Stimulated activated CD4-positive, alpha-beta T cell treated with anti-CD3 and anti-CD28 coated beads, Interleukin-1b, Interleukin-23, amount 100 ng/mL, for 4 hours (primary cell): ENCODE measurements around the gene GJC3.
"Not testable (repeated sequence)": the region's sequence is repeated elsewhere in the genome, so short reads cannot be mapped to it uniquely, and the experiment has no call there.

Experiments
- DNase-seq, 2 donors: peaks; one replicate each; pipeline ENCODE4 v3.0.0-alpha.2; 2020; ENCODE audit warnings: low read depth in 2 of 2

The GJC3 gene

GRCh38 chr7:99928994-99929729 is at the start of gene GJC3:
TSS of gene GJC3 (minus strand) at chr7:99929620. CDS start at chr7:99929620, 0 bp downstream.
- no peak for DNase-seq

- no peak for DNase-seq
These were observed 47.2 kb upstream of the GJC3 start for GRCh38 chr7:99976626-99977025.

GRCh38 chr7:99975782-99976521 is 46.5 kb upstream of the GJC3 start, which contains the start of gene AZGP1:
TSS of gene AZGP1 (minus strand) at chr7:99976031. CDS start at chr7:99976020, 11 bp downstream.
- no peak for DNase-seq

GRCh38 chr7:99974681-99975080 is 45.3 kb upstream of the GJC3 start:
- no peak for DNase-seq

GRCh38 chr7:99973817-99974216 is 44.4 kb upstream of the GJC3 start:
- not testable (repeated sequence) for DNase-seq

- no peak for DNase-seq
These were observed 41.8 kb upstream of the GJC3 start for GRCh38 chr7:99971242-99971641.

- not testable (repeated sequence) for DNase-seq
These were observed 40.4 kb upstream of the GJC3 start for GRCh38 chr7:99969813-99970212.

- no peak for DNase-seq
These were observed 39.9 kb upstream of the GJC3 start for GRCh38 chr7:99969298-99969697.

- no peak for DNase-seq
These were observed 29.3 kb upstream of the GJC3 start for GRCh38 chr7:99958564-99959227.

GRCh38 chr7:99955247-99955646 is 25.8 kb upstream of the GJC3 start:
- no peak for DNase-seq

GRCh38 chr7:99954643-99955042 is 25.2 kb upstream of the GJC3 start:
- DNase-seq = not testable (repeated sequence)

GRCh38 chr7:99953649-99954048 is 24.2 kb upstream of the GJC3 start:
- no peak for DNase-seq

GRCh38 chr7:99952649-99953048 is 23.2 kb upstream of the GJC3 start:
- DNase-seq = not testable (repeated sequence)

GRCh38 chr7:99950819-99951218 is 21.4 kb upstream of the GJC3 start:
- not testable (repeated sequence) for DNase-seq

- no peak for DNase-seq
These were observed 20.3 kb upstream of the GJC3 start for GRCh38 chr7:99949645-99950228.

GRCh38 chr7:99947608-99948007 is 18.2 kb upstream of the GJC3 start:
- no peak for DNase-seq

GRCh38 chr7:99944497-99945070 is 15.2 kb upstream of the GJC3 start:
- DNase-seq = no peak

- no peak for DNase-seq
These were observed 14.4 kb upstream of the GJC3 start for GRCh38 chr7:99943641-99944496.

- DNase-seq = no peak
These were observed 8.9 kb upstream of the GJC3 start for GRCh38 chr7:99938296-99938695.

GRCh38 chr7:99935009-99935408 is 5.6 kb upstream of the GJC3 start:
- not testable (repeated sequence) for DNase-seq

- no peak for DNase-seq
These were observed 956 bp upstream of the GJC3 start for GRCh38 chr7:99930376-99930775.
